ENCODE data around the gene DKC1.
"Not testable (repeated sequence)": the region's sequence is repeated elsewhere in the genome, so short reads cannot be mapped to it uniquely, and the experiment has no call there.

Gene DKC1

GRCh38 chrX:154821523-154821922, 58.9 kb downstream of the DKC1 start:
- no peaks in the 10 kb centered on the region for H3K36me3 ChIP-seq (ENCODE audit: control insufficient read depth, insufficient read depth, low read length)
- H3K27ac ChIP-seq (ENCODE audit: low read length) = no peak overlapping the region
- H3K27me3 ChIP-seq (ENCODE audit: control insufficient read depth, insufficient read depth, low read length) = no peaks in the 10 kb centered on the region
- H3K9me3 ChIP-seq (ENCODE audit: control insufficient read depth, insufficient read depth, low read length) = no peaks in the 10 kb centered on the region
- DNase-seq (ENCODE audit: low read depth, low spot score) = no peak
- no peaks in the 10 kb centered on the region; the same call in 1 of the 2 replicates for H3K4me1 ChIP-seq (ENCODE audit: control insufficient read depth, insufficient read depth, low read length)
- H3K4me3 ChIP-seq (ENCODE audit: low read length) = no peak overlapping the region

GRCh38 chrX:154822029-154822428, 59.4 kb downstream of the DKC1 start:
- Histone ChIP-seq H3K9me3 (ENCODE audit: control insufficient read depth, insufficient read depth, low read length) (no peaks in the 10 kb centered on the region), H3K27me3 (ENCODE audit: control insufficient read depth, insufficient read depth, low read length) (no peaks in the 10 kb centered on the region), H3K4me1 (ENCODE audit: control insufficient read depth, insufficient read depth, low read length) (no peaks in the 10 kb centered on the region; the same call in 1 of the 2 replicates), H3K36me3 (ENCODE audit: control insufficient read depth, insufficient read depth, low read length) (no peaks in the 10 kb centered on the region), H3K27ac (ENCODE audit: low read length) (no peak overlapping the region), H3K4me3 (ENCODE audit: low read length) (no peak overlapping the region)
- WGBS (ENCODE audit: insufficient coverage, insufficient read length) = no CpG with 5 or more reads among the region's 3 CpGs
- DNase-seq (ENCODE audit: low read depth, low spot score) = no peak

- no peaks in the 10 kb centered on the region for H3K36me3 ChIP-seq (ENCODE audit: control insufficient read depth, insufficient read depth, low read length)
- H3K9me3 ChIP-seq (ENCODE audit: control insufficient read depth, insufficient read depth, low read length) = no peaks in the 10 kb centered on the region
- no peak for DNase-seq (ENCODE audit: low read depth, low spot score)
- no peak overlapping the region for H3K27ac ChIP-seq (ENCODE audit: low read length)
- H3K27me3 ChIP-seq (ENCODE audit: control insufficient read depth, insufficient read depth, low read length) = no peaks in the 10 kb centered on the region
- no peak overlapping the region for H3K4me3 ChIP-seq (ENCODE audit: low read length)
- H3K4me1 ChIP-seq (ENCODE audit: control insufficient read depth, insufficient read depth, low read length) = no peaks in the 10 kb centered on the region
- WGBS (ENCODE audit: insufficient coverage, insufficient read length) = no CpG with 5 or more reads among the region's 1 CpG
These were observed 62.0 kb downstream of the DKC1 start for GRCh38 chrX:154824638-154825037.

- H3K27me3 ChIP-seq (ENCODE audit: control insufficient read depth, insufficient read depth, low read length) = not testable (repeated sequence)
These were observed 62.9 kb downstream of the DKC1 start for GRCh38 chrX:154825586-154825985.

More at GRCh38 chrX:154825586-154825985, 62.9 kb downstream of the DKC1 start:
- not testable (repeated sequence) for H3K4me1 ChIP-seq (ENCODE audit: control insufficient read depth, insufficient read depth, low read length); DNase-seq (ENCODE audit: low read depth, low spot score); H3K9me3 ChIP-seq (ENCODE audit: control insufficient read depth, insufficient read depth, low read length); H3K27ac ChIP-seq (ENCODE audit: low read length); H3K4me3 ChIP-seq (ENCODE audit: low read length); H3K36me3 ChIP-seq (ENCODE audit: control insufficient read depth, insufficient read depth, low read length)
- WGBS (ENCODE audit: insufficient coverage, insufficient read length) = no CpG with 5 or more reads among the region's 3 CpGs
